ENCODE data around the gene RHOT1. TPM values are rescaled to one million over a fixed set of nuclear protein-coding genes. Genes with fewer than 3 reads are reported as not detected.
A peak's percentile ranks its signal among the peaks of the same experiment; 100 is the strongest.

Gene RHOT1
- total RNA-seq, 1 experiment from 2014 or later: 24.4 TPM

DNA sequence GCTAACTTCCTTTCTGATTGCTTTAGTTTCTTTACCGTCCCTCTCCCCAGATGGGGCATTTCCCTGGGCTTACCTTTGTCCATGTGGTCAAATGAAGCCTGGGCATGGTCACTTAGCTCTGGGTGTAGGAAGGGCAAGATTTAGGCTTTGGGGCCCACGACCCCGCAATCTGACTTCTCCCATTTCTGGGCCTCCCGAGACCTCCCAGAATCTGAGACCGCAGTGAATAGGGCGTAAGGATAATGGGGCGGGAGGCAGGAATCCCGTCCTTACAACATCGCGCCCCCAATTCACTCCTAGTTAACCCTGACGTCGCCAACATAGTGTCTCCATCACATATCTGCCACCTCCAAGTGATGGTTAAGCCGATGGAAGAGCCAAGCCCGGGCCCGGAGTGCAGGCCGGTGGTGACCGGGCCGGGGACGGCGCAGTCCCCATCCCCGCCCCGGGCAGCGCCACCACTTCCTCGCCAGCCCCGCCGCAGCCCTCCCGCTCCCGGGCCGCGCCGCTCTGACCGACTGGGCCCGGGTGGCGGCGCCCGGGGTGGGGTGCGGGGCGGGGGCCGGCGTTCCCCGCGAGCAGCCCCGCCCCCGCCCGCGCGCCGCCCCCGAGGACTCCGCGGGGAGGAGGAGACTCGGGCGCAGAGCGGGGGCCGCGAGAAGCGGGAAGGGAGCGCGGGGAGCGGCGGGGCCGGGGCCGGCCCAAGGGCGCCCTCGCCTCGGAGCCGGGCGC is 123.1 kb downstream of the RHOT1 start, which contains the start of gene RHBDL3:
Gene RHBDL3, plus strand, starts transcription at position 641 of the 732 bp plus-strand sequence. CDS start 358 bp downstream, outside the sequence.
- Histone ChIP-seq H3K56ac (ENCODE audit: insufficient read length, low read depth, low read length) (no peak within 1 kb of the TSS), H3K9me3 (ENCODE audit: control insufficient read depth, low read depth, low read length) (no peaks in the 10 kb centered on the region), H3K4me2 (ENCODE audit: insufficient read depth, insufficient read length, low read length) (peak within 1 kb of the TSS; percentile 73), H3K4me1 (ENCODE audit: insufficient read depth, low read length) (peaks cover 7% of the 10 kb centered on the region; the same call in 1 of the 2 replicates), H4K91ac (ENCODE audit: insufficient read length, low read depth, low read length) (no peak within 1 kb of the TSS), H3K23ac (ENCODE audit: insufficient read length, low read depth, low read length) (no peak within 1 kb of the TSS), H2BK5ac (ENCODE audit: insufficient read length, low read length) (no peak within 1 kb of the TSS), H3K9ac (ENCODE audit: extremely low read depth, insufficient read length, low read length) (no peak within 1 kb of the TSS), H2BK20ac (ENCODE audit: low read depth, low read length, poor library complexity, severe bottlenecking) (no peak within 1 kb of the TSS), H3K14ac (ENCODE audit: insufficient read depth, low read length) (no peak within 1 kb of the TSS), H3K79me2 (ENCODE audit: insufficient read depth, low read length) (no peaks in the 10 kb centered on the region), H2AK5ac (ENCODE audit: insufficient read length, low read length) (no peak within 1 kb of the TSS), H2AFZ (ENCODE audit: low read length) (no peak within 1 kb of the TSS), H3K27ac (ENCODE audit: insufficient read length, low read depth, low read length) (no peak within 1 kb of the TSS), H4K8ac (replicated peaks; ENCODE audit: insufficient read length, low read depth, low read length) (no peak within 1 kb of the TSS), H4K5ac (ENCODE audit: insufficient read length, low read depth, low read length) (no peak within 1 kb of the TSS), H2BK120ac (ENCODE audit: low read depth, low read length, poor library complexity, severe bottlenecking) (no peak within 1 kb of the TSS), H3K18ac (ENCODE audit: insufficient read length, low read depth, low read length) (no peak within 1 kb of the TSS), H3T11ph (ENCODE audit: low read length) (no peak within 1 kb of the TSS), H3K27me3 (ENCODE audit: insufficient read depth, low read length) (peaks cover 6% of the 10 kb centered on the region; the same call in 1 of the 2 replicates), H3K79me1 (ENCODE audit: insufficient read depth, low read depth, low read length, poor library complexity, severe bottlenecking) (no peaks in the 10 kb centered on the region), H3K23me2 (ENCODE audit: insufficient read length, low read depth, low read length, poor library complexity, severe bottlenecking) (peaks cover 14% of the 10 kb centered on the region), H4K20me1 (ENCODE audit: control insufficient read depth, insufficient read depth, insufficient read length) (no peaks in the 10 kb centered on the region), H3K4ac (ENCODE audit: low read depth, low read length) (no peak within 1 kb of the TSS), H2BK15ac (ENCODE audit: low read depth, low read length) (no peak within 1 kb of the TSS), H2BK12ac (ENCODE audit: insufficient read length, low read depth, low read length) (no peak within 1 kb of the TSS)
- H3K36me3 Mint-ChIP-seq (ENCODE audit: insufficient read depth in 1 of 3, low read depth in 3 of 3): peaks cover 0 to 9% (median 1%) of the 10 kb centered on the region in 3 experiments; a peak in 4 of 7 replicates
- WGBS (ENCODE audit: extremely low coverage, insufficient read length, low lambda C conversion rate): no CpG with 5 or more reads among the region's 68 CpGs
- TF ChIP-seq, protein P1, sequence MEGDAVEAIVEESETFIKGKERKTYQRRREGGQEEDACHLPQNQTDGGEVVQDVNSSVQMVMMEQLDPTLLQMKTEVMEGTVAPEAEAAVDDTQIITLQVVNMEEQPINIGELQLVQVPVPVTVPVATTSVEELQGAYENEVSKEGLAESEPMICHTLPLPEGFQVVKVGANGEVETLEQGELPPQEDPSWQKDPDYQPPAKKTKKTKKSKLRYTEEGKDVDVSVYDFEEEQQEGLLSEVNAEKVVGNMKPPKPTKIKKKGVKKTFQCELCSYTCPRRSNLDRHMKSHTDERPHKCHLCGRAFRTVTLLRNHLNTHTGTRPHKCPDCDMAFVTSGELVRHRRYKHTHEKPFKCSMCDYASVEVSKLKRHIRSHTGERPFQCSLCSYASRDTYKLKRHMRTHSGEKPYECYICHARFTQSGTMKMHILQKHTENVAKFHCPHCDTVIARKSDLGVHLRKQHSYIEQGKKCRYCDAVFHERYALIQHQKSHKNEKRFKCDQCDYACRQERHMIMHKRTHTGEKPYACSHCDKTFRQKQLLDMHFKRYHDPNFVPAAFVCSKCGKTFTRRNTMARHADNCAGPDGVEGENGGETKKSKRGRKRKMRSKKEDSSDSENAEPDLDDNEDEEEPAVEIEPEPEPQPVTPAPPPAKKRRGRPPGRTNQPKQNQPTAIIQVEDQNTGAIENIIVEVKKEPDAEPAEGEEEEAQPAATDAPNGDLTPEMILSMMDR (conservative IDR thresholded peaks at IDR 0.05): no peak
- no peaks in the 10 kb centered on the region for H3K9me3 Mint-ChIP-seq
- no peak for DNase-seq
- H3K4me3 Mint-ChIP-seq: peak within 1 kb of the TSS; percentile 74 to 88
- peaks cover 85% of the 10 kb centered on the region for H3K27me3 Mint-ChIP-seq (ENCODE audit: low read depth)
- H3K27ac Mint-ChIP-seq: no peak within 1 kb of the TSS
- H3K4me1 Mint-ChIP-seq: peaks cover 44 to 47% of the 10 kb centered on the region in 2 experiments

Data from H9 (cell line).